GM20000 (cell line): ENCODE data around the gene LTC4S.

Experiments used
- DNase-seq: peaks from one replicate; pipeline ENCODE4 v3.0.0; 2012; ENCODE audit warnings: low spot score
- TF ChIP-seq, protein P1 (sequence below): IDR thresholded peaks from 2 replicates; pipeline ENCODE4 v1.5.1; 2012; ENCODE audit warnings: mild to moderate bottlenecking, control low read depth; ENCODE audit errors: extremely low read depth, missing control alignments

Gene LTC4S

DNA sequence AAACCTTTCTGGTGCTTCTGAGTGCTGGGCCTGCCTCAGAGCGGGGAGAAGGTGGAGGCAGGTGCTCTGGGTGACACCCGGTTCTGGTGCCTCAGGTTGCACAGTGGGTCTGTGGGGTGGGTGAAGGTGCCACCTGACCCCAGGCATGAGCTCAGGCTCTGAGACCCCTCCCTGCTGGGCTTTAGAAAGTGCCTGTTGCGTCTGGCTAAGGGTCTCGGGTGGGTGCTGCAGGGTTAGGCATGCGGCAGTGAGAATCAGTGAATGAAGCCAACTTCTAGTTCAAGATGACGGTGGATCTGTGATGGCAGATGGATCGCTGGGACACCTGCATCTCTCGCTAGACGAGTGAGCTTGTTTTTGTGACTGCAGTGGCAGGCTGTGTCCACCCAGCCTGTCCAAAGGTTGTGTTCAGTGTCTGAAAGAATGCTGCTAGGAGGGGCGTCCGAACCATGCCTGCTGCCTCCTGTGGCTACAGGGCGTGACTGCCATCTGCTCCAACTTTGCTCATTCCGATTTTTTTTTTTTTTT is 31.9 kb downstream of the LTC4S start:
- no peak for DNase-seq
- TF ChIP-seq, protein P1, sequence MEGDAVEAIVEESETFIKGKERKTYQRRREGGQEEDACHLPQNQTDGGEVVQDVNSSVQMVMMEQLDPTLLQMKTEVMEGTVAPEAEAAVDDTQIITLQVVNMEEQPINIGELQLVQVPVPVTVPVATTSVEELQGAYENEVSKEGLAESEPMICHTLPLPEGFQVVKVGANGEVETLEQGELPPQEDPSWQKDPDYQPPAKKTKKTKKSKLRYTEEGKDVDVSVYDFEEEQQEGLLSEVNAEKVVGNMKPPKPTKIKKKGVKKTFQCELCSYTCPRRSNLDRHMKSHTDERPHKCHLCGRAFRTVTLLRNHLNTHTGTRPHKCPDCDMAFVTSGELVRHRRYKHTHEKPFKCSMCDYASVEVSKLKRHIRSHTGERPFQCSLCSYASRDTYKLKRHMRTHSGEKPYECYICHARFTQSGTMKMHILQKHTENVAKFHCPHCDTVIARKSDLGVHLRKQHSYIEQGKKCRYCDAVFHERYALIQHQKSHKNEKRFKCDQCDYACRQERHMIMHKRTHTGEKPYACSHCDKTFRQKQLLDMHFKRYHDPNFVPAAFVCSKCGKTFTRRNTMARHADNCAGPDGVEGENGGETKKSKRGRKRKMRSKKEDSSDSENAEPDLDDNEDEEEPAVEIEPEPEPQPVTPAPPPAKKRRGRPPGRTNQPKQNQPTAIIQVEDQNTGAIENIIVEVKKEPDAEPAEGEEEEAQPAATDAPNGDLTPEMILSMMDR: no peak

DNA sequence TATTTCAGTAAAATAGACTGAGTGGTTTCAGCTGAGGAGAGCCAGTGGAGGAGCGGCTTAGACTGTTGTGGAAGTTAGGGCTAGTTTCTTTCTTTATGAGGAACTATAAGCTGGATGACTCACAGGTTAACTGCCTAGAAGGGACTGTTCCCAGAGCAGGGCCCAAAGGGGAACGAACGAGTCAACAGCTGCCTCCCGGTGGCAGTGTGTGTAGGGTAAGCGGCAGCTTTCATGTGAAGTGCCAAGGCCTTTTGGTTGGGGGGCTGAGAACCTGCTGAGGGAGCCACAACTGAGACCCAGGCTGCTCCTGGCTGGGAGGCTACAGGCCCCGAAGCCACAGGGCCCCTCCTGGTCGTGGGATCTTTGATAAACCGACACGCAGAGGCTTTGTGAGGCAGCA is 33.9 kb downstream of the LTC4S start:
- no peak for DNase-seq
- TF ChIP-seq, protein P1: no peak

DNA sequence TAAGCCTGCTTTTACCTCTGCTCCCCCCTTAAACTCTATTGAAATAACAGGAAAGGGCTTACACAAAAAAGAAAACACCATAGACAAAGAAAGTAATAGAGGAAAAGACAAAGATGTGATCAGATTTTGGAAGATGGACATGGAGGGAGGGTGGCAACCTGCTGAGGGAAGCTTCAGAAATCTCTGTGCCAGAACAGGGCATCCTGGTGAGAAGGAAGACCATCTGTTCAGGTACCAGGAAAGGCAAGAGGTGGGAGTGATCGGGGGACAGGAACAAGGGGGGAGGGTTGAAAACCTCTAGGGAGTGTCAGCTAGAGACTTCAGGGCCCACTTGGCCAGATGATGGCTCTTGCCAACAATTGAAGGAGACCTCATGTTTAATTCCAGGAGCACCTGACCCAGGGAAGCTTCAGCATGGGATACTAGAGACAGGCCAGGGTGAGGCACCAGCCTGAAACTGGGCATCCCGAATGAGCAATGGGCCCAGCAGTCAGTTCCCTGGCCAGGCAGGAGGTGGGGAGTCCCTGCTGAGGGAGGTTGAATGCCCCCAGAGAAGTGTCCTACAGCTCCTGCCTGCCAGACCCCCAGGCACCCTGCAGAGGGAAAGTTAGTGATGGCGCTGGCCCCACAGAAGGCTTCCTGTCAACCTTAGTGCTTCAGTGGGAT is 35.1 kb downstream of the LTC4S start:
- DNase-seq: no peak
- TF ChIP-seq, protein P1: no peak

DNA sequence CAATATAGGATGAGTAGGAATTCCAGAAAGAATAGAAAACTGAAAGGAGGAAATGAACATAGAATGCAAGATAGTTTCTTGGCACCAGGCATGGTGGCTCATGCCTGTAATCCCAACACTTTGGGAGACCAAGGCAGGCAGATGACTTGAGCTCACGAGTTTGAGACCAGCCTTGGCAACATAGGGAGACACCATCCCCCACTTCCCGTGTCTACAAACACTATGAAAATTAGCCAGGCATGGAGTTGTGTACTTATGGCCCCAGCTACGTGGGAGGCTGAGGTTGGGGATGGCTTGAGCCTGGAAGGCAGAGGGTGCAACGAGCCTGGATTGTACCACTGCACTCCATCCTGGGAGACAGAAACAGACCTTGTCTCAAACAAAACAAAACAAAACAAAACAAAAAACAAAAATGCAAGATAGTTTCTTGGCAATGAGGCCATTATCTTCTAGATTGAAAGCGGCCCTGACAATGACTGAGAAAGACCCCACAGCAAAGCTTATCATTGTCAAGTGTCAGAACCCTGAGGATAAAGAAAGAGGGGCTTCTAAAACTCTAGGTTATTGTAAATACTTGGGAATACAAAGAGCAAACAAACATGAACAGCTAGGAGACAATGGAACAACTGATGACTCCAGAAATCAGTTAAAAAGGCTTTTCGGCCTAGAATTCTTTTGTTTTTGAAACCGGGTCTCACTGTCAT is 36.1 kb downstream of the LTC4S start:
- TF ChIP-seq, protein P1: no peak

DNA sequence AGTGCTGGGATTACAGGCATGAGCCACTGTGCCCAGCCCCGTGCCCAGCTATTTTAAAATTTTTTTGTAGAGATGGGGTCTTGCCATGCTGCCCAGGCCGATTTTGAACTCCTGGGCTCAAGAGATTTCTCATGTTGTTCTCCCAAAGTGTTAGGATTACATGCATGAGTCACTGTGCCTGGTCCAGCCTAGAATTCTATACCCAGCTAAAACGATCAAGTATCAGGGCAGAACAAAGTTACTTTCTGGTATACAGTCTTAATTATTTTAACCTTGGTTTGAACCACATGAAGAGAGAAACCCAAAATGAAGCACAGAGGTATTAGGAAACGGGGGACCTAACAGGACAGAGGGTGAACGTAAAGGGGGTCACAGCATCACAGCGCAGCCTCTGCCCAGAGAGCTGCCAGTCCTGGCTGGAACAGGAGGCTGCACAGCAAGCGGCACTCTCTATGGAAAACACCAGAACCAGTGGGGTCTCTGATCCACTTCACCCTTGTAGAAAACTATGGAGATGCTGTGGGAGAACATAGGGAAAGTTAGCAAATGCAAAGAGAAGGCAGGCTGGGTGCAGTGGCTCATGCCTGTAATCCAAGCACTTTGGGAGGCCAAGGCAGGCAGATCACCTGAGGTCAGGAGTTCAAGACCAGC is 37.2 kb downstream of the LTC4S start:
- DNase-seq: no peak
- TF ChIP-seq, protein P1: no peak

More for the DNA sequence above, 36.1 kb downstream of the LTC4S start:
- DNase-seq: no peak

DNA sequence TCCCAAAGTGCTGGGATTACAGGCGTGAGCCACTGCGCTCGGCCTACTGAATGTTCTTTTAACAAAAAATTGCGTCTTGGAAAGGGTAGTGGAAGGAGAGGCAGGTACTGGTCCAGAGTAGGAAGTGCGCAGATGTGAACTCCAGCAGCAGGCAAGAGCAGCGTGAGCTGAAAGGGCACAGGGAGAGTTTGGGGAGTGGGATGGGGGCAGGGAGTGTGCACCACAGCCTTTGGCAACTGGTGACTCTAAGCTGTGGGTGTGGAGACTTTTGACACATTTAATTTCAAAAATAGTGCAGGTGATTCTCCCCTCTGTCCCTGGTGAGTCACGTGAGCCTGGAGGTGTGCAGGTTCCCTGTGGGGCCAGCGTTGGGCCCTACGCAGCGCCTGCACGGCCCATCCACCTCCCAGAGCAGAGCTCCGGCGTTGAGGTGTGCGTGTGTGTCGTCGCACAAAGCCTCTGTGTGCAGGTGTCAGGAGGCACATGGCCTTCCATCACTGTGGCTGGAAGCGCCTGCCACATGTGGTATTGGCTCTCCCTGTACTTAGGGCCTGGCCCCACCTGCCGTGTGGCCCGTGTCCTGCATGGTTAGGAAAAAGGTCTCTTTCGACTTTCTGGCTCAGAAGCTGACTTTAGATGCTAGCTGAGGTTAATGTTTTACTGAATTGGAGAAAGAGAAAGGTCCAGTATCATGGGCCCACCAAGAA is 38.4 kb downstream of the LTC4S start:
- DNase-seq: no peak

More for the DNA sequence above, 38.4 kb downstream of the LTC4S start:
- TF ChIP-seq, protein P1: no peak
